Measurements from ENCODE around the gene APAF1.

DNA sequence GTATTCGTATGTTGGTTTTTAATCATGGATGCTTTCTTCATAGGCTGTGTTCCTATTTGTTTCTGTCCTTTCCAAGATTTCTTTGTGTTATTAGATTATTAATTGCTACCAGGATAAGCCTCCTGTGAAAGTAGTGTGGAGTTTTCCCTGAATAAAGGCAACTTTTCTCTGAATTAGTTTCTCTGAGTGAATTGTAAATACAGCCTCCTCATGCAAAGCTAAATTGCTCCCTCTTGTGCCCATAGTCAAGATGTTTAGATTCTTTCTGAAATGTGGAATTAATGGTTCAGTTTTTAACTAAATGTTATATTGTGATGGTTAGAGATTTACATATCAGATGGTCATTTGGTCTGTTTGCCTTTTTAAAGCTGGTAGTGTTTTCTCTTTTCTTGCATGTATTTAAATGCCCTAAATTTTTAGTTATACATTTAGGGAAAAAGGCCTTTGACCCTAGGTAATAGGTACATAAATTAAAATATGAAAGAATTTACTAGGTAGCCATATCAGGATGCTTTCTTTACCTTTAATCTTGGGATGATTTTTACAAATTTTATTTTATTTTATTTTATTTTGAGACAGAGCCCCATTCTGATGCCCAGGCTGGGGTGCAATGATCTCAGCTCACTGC lies 8.9 kb downstream of the APAF1 start:
- TF ChIP-seq POLR2AphosphoS5 (IDR thresholded peaks at IDR 0.05), result no peak
- TF ChIP-seq, protein P1, sequence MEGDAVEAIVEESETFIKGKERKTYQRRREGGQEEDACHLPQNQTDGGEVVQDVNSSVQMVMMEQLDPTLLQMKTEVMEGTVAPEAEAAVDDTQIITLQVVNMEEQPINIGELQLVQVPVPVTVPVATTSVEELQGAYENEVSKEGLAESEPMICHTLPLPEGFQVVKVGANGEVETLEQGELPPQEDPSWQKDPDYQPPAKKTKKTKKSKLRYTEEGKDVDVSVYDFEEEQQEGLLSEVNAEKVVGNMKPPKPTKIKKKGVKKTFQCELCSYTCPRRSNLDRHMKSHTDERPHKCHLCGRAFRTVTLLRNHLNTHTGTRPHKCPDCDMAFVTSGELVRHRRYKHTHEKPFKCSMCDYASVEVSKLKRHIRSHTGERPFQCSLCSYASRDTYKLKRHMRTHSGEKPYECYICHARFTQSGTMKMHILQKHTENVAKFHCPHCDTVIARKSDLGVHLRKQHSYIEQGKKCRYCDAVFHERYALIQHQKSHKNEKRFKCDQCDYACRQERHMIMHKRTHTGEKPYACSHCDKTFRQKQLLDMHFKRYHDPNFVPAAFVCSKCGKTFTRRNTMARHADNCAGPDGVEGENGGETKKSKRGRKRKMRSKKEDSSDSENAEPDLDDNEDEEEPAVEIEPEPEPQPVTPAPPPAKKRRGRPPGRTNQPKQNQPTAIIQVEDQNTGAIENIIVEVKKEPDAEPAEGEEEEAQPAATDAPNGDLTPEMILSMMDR (IDR thresholded peaks at IDR 0.05), result peak; percentile 45 to 64 (median 56)
- TF ChIP-seq POLR2A (IDR thresholded peaks at IDR 0.05), result no peak
